Stimulated activated CD4-positive, alpha-beta T cell treated with anti-CD3 and anti-CD28 coated beads, Interleukin-4, amount 100 ng/mL, for 4 hours (primary cell): ENCODE results near the gene CYP2C18.
"Not testable (repeated sequence)": the region's sequence is repeated elsewhere in the genome, so short reads cannot be mapped to it uniquely, and the experiment has no call there.

ENCODE experiments used
- DNase-seq, 2 experiments: peaks; one replicate each; pipeline ENCODE4 v3.0.0-alpha.2; 2020

Gene CYP2C18

DNA sequence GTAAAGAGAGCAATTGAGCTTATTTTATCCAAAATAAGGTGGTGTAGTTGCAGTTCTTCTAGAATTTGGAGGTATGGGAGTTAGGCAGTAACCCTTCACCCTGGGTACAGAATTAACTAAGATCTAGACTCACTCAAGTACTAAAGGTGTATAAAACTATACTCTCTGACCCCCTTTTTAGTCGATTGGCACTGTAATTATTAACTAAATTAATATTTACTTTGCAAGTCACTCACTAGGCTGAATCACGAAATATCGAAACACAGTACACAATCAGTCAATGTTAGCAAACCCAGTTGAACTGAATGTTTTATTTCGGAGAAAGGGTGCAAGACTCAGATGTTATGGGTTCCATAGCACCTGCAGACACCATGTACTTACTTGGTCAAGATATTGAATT lies 64.3 kb downstream of the CYP2C18 start:
- DNase-seq = no peak

GRCh38 chr10:94757916-94758315 lies 74.4 kb downstream of the CYP2C18 start:
- no peak for DNase-seq

- DNase-seq = no peak
These were observed 77.2 kb downstream of the CYP2C18 start for GRCh38 chr10:94760586-94761178.

DNA sequence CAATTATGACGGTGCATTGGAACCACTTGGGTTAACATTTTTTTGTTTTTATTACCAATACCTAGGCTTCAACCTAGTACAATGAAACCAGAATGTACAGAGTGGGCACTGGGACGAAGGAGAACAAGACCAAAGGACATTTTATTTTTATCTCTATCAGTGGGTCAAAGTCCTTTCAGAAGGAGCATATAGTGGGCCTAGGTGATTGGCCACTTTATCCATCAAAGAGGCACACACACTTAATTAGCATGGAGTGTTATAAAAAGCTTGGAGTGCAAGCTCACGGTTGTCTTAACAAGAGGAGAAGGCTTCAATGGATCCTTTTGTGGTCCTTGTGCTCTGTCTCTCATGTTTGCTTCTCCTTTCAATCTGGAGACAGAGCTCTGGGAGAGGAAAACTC lies 78.9 kb downstream of the CYP2C18 start, which contains the start of gene CYP2C19:
Gene CYP2C19, plus strand, starts transcription at position 289 of the 400 bp plus-strand sequence. Its CDS starts 25 bp downstream, at position 314.
- DNase-seq = no peak

- DNase-seq = not testable (repeated sequence)
These were observed 91.9 kb downstream of the CYP2C18 start for GRCh38 chr10:94775425-94775824.

GRCh38 chr10:94777886-94778458 lies 94.4 kb downstream of the CYP2C18 start:
- no peak for DNase-seq

DNA sequence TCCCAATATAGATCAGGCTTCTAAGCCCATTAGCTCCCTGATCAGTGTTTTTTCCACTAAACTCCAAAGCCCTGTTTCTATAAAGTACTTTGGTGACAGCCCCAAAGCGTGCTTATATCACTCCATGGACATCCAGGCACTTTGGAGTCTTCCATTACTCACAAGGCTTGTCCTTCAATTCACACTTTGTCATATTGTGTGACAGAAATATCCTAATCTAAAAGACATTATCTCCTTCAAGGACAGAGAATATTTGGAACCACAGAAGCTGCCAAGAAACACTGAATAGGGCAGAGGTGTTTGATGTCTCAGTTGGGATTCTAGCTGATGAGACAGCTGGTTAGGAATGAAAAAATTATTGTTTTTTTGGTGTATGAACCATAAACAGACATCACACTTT lies 97.3 kb downstream of the CYP2C18 start:
- no peak for DNase-seq

DNA sequence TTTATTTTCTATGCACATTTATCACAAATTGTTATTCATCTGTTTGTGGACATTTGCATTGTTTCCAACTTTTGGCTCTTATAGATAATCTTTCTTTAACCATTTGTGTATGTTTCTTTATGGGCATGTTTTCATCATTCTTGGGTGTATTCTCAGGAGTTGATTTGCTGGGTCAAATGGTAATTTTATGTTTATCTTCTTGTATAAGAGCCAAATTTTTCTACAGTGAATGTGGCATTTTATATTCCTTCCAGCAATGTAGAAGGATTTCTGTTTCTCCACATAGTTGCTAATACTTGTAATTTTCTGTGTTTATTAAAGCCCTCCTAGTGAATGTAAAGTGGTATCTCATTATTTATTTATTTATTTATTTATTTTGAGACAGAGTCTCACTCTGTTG lies 100.7 kb downstream of the CYP2C18 start:
- DNase-seq = no peak

GRCh38 chr10:94785211-94785610 lies 101.7 kb downstream of the CYP2C18 start:
- no peak for DNase-seq
